Loucy (cell line): ENCODE data around the gene ANO2.

ENCODE experiments used
- EZH2phosphoT487 ChIP-seq: fragments of 200-600 bp; IDR thresholded peaks from 2 replicates; pipeline ENCODE4 v1.6.1; 2018; ENCODE audit warnings: antibody characterized with exemption, mild to moderate bottlenecking, moderate library complexity, borderline replicate concordance
- TF ChIP-seq, protein P1 (sequence below): fragments of 200-600 bp; sonication (generic); conservative IDR thresholded peaks from 2 replicates; pipeline ENCODE4 v1.5.1; 2014; ENCODE audit warnings: mild to moderate bottlenecking, antibody characterized with exemption, low read length

DNA sequence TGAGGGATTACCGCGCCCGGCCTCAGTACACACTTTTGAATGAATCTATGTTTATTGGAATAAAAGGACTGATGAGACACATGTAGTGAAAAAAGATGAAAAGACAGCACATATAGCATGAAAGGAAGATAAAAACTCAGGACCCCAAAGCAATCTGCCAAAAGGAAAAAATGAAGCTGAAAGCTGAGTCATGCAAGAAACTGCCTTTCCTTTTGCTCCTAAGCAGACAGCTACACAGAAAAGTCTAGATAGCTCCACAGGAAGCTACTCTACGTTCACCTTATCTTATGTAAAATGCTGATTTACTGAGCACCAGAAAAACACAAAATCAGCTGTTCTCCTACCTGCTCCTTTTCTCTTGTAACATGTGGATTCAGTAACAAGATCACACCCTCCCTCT, 384.8 kb downstream of the ANO2 start:
- TF ChIP-seq, protein P1, sequence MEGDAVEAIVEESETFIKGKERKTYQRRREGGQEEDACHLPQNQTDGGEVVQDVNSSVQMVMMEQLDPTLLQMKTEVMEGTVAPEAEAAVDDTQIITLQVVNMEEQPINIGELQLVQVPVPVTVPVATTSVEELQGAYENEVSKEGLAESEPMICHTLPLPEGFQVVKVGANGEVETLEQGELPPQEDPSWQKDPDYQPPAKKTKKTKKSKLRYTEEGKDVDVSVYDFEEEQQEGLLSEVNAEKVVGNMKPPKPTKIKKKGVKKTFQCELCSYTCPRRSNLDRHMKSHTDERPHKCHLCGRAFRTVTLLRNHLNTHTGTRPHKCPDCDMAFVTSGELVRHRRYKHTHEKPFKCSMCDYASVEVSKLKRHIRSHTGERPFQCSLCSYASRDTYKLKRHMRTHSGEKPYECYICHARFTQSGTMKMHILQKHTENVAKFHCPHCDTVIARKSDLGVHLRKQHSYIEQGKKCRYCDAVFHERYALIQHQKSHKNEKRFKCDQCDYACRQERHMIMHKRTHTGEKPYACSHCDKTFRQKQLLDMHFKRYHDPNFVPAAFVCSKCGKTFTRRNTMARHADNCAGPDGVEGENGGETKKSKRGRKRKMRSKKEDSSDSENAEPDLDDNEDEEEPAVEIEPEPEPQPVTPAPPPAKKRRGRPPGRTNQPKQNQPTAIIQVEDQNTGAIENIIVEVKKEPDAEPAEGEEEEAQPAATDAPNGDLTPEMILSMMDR = no peak
- no peak for TF ChIP-seq EZH2phosphoT487
